H1 (cell line): ENCODE results near the gene TCHP. TPM values are rescaled to one million over a fixed set of nuclear protein-coding genes. Genes with fewer than 3 reads are reported as not detected.

Source experiments
- polyA plus RNA-seq, 7 experiments: library from polyadenylated mRNA; depleted of rRNA in 3 of 7; stranded (reverse) in 5 of 7; unstranded in 2 of 7; fragments of >200 nt in 5 of 7; fragments of 200-250 nt in 2 of 7; gene quantifications; 1 replicate in 5 of 7; 2 replicates in 1 of 7; 4 replicates in 1 of 7; pipeline versions ENCODE4 v1.2.1 to v1.2.3, GENCODE V29; 2011 to 2013; ENCODE audit warnings: missing spikeins in 2 of 7, mixed read lengths in 2 of 7
- small RNA-seq: library from polyadenylated mRNA; stranded (forward); fragments of <200 nt; extraction: miRNeasy Mini kit (QIAGEN cat#:217004); gene quantifications from one replicate; pipeline ENCODE3, GENCODE V24; 2013; ENCODE audit not compliant: insufficient read depth
- total RNA-seq: library from RNA; stranded (reverse); fragmentation: NEBNext Ultra II Directional; extraction: Animal tissue kit (Norgen Biotek cat#: 25700); gene quantifications from 2 replicates; pipeline ENCODE4 v1.2.1, GENCODE V29; 2021

Gene TCHP
- total and polyA plus RNA-seq, 2 of the 8 experiments (the other 6 are each of a cell fraction or from before 2014, with no cell fraction given) = 2.8 to 4.5 TPM

Small RNA genes within 50 kb of the gene (small RNA-seq; reads per million reads assigned to genes)
- not detected for gene RN7SL441P

Other genes with a start within 250 kb of the TCHP start
- gene FAM222A, start 186.4 kb upstream of the TCHP start, total RNA-seq = 1.1 and 1.5 TPM in 2 replicates
- 0.94 and 1.6 TPM in 2 replicates for gene FAM222A, start 186.4 kb upstream of the TCHP start, polyA plus RNA-seq (2011; rRNA removed)
- gene TRPV4, start 66.9 kb upstream of the TCHP start, total RNA-seq = 2.1 and 2.5 TPM in 2 replicates
- gene TRPV4, start 66.9 kb upstream of the TCHP start, polyA plus RNA-seq (2011; rRNA removed) = 6.2 and 6.4 TPM in 2 replicates
- 24.4 and 26.1 TPM in 2 replicates for gene GLTP, start 19.7 kb upstream of the TCHP start, total RNA-seq
- 9.8 and 10.0 TPM in 2 replicates for gene GLTP, start 19.7 kb upstream of the TCHP start, polyA plus RNA-seq (2011; rRNA removed)
- 18.5 and 20.7 TPM in 2 replicates for gene GIT2, start 96.1 kb downstream of the TCHP start, total RNA-seq
- 7.8 and 9.6 TPM in 2 replicates for gene GIT2, start 96.1 kb downstream of the TCHP start, polyA plus RNA-seq (2011; rRNA removed)
- gene ANKRD13A, start 99.2 kb downstream of the TCHP start, total RNA-seq = 16.8 and 17.1 TPM in 2 replicates
- gene ANKRD13A, start 99.2 kb downstream of the TCHP start, polyA plus RNA-seq (2011; rRNA removed) = 21.4 and 22.6 TPM in 2 replicates
- gene C12orf76, start 148.2 kb downstream of the TCHP start, total RNA-seq = 11.4 and 14.4 TPM in 2 replicates
- gene C12orf76, start 148.2 kb downstream of the TCHP start, polyA plus RNA-seq (2011; rRNA removed) = 15.9 and 18.6 TPM in 2 replicates
- 14.4 and 14.5 TPM in 2 replicates for gene IFT81, start 224.1 kb downstream of the TCHP start, total RNA-seq
- gene IFT81, start 224.1 kb downstream of the TCHP start, polyA plus RNA-seq (2011; rRNA removed) = 2.8 and 4.1 TPM in 2 replicates